Tibial artery (tissue), 4 donors: ENCODE results near the gene IRF7.
A peak's percentile ranks its signal among the peaks of the same experiment; 100 is the strongest.

ENCODE experiments used
- DNase-seq, 2 donors: peaks; one replicate each; pipeline ENCODE4 v3.0.0-alpha.2; 2019
- H3K27ac ChIP-seq, 2 donors: fragments of 200-600 bp; sonication (generic) in 1 of 2; 1 replicate in 1 of 2; 2 replicates in 1 of 2; pipeline ENCODE4 v1.5.1; 2018 to 2019; ENCODE audit warnings: mild to moderate bottlenecking in 1 of 2
- H3K27me3 ChIP-seq, 2 donors: fragments of 200-600 bp; sonication (generic) in 1 of 2; one replicate each; pipeline versions ENCODE4 v1.5.1 to v1.6.0; 2016 to 2019
- H3K36me3 ChIP-seq, 3 donors: fragments of 200-600 bp; sonication (generic) in 2 of 3; one replicate each; pipeline ENCODE4 v1.5.1; 2016 to 2019; ENCODE audit warnings: mild to moderate bottlenecking in 2 of 3
- H3K4me1 ChIP-seq, 4 donors: fragments of 200-600 bp; sonication (generic) in 2 of 4; 1 replicate in 3 of 4; 2 replicates in 1 of 4; pipeline ENCODE4 v1.5.1; 2016 to 2019
- H3K4me3 ChIP-seq, 2 donors: fragments of 200-600 bp; sonication (generic) in 1 of 2; 1 replicate in 1 of 2; 2 replicates in 1 of 2; pipeline ENCODE4 v1.5.1; 2018 to 2019; ENCODE audit warnings: mild to moderate bottlenecking in 2 of 2
- H3K9me3 ChIP-seq, 3 donors: fragments of 200-600 bp; sonication (generic) in 1 of 3; one replicate each; pipeline ENCODE4 v1.5.1; 2016 to 2019
- CTCF ChIP-seq, 2 experiments: fragments of 200-600 bp in 1 of 2; fragments of 450-650 bp in 1 of 2; IDR thresholded peaks; one replicate each; pipeline ENCODE4 v1.5.1; 2017 to 2019; ENCODE audit warnings: antibody characterized with exemption in 2 of 2, mild to moderate bottlenecking in 1 of 2, moderate library complexity in 1 of 2
- intact Hi-C: fragments of 100-400 bp; cut with DNase I; formaldehyde crosslinking; loops from one replicate; pipeline ENCODE4 v1.15.0; 2023; ENCODE audit warnings: low total_unique reads

IRF7 gene

GRCh38 chr11:630871-631270 is 15.1 kb upstream of the IRF7 start:
- no peak for DNase-seq
- H3K9me3 ChIP-seq: no peaks in the 10 kb centered on the region
- H3K4me1 ChIP-seq: peaks cover 0 to 7% (median 3%) of the 10 kb centered on the region in 4 donors
- no peak overlapping the region for H3K4me3 ChIP-seq
- intact Hi-C loops: no loop called here
- no peak overlapping the region for H3K27ac ChIP-seq
- H3K36me3 ChIP-seq: peaks cover 0 to 5% (median 0%) of the 10 kb centered on the region in 3 donors
- H3K27me3 ChIP-seq: no peaks in the 10 kb centered on the region
- TF ChIP-seq CTCF (IDR thresholded peaks at IDR 0.05): no peak

DNA sequence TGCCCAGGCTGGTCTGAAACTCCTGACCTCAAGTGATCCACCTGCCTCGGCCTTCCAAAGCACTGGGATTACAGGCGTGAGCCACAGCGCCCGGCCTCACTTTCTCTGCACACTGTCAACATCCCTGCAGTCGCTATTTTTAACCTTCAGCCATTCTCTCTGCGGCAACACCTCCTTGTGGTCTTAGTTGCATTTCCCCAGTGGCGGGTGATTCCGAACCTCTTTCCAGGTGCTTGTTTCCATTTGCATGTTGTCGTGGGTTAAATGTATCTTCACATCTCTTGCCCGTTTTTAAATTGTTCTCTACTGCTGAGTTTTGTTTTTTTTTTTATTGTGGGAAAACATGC is 13.5 kb upstream of the IRF7 start:
- H3K4me3 ChIP-seq: no peak overlapping the region
- no peak for TF ChIP-seq CTCF (IDR thresholded peaks at IDR 0.05)
- peaks cover 0 to 7% (median 3%) of the 10 kb centered on the region in 4 donors for H3K4me1 ChIP-seq
- H3K27ac ChIP-seq: peak overlapping the region in 1 of 2 donors; percentile 34
- peaks cover 0 to 11% (median 0%) of the 10 kb centered on the region in 3 donors for H3K36me3 ChIP-seq
- no peak for DNase-seq
- intact Hi-C loops: no loop called here
- H3K27me3 ChIP-seq: peaks cover 0 to 5% of the 10 kb centered on the region in 2 donors
- H3K9me3 ChIP-seq: no peaks in the 10 kb centered on the region

GRCh38 chr11:628056-628455 is 12.3 kb upstream of the IRF7 start:
- intact Hi-C loops: no loop called here
- Histone ChIP-seq H3K36me3 (peaks cover 0 to 17% (median 0%) of the 10 kb centered on the region in 3 donors), H3K9me3 (no peaks in the 10 kb centered on the region), H3K27me3 (peaks cover 0 to 5% of the 10 kb centered on the region in 2 donors), H3K4me3 (no peak overlapping the region), H3K27ac (no peak overlapping the region), H3K4me1 (peaks cover 0 to 7% (median 3%) of the 10 kb centered on the region in 4 donors)
- DNase-seq: peak in 1 of 2 donors; percentile 62
- TF ChIP-seq CTCF (IDR thresholded peaks at IDR 0.05): no peak

DNA sequence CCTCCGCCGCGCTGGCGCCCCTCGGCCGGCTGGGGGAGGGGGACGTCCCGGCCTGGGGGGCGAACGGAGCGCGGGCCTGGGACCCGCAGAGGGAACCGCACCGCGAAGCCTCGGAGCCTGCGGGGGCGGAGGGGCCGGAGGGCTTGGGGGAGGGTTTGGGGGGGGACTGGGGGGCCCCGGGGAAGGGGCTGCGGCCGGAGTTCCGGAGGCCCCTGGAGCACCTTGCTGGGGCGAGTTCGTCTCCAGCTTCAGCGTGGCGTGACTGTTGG is 11.5 kb upstream of the IRF7 start:
- intact Hi-C loops: no loop called here
- DNase-seq: no peak

GRCh38 chr11:626475-627307 is 10.9 kb upstream of the IRF7 start, which contains the start of gene SCT:
Gene SCT (minus strand): TSS chr11:627181. CDS start chr11:627143, 38 bp downstream.
- H3K27me3 ChIP-seq: peaks cover 0 to 5% of the 10 kb centered on the region in 2 donors
- DNase-seq: peak in 1 of 2 donors; percentile 64
- H3K9me3 ChIP-seq: no peaks in the 10 kb centered on the region
- peaks cover 0 to 7% (median 3%) of the 10 kb centered on the region in 4 donors for H3K4me1 ChIP-seq
- intact Hi-C loops: no loop called here
- peaks cover 0 to 31% (median 0%) of the 10 kb centered on the region in 3 donors for H3K36me3 ChIP-seq
- no peak within 1 kb of the TSS for H3K4me3 ChIP-seq
- no peak for TF ChIP-seq CTCF (IDR thresholded peaks at IDR 0.05)
- H3K27ac ChIP-seq: no peak within 1 kb of the TSS

More for the DNA sequence above, 11.5 kb upstream of the IRF7 start:
- H3K9me3 ChIP-seq: no peaks in the 10 kb centered on the region
- TF ChIP-seq CTCF (IDR thresholded peaks at IDR 0.05): no peak
- H3K27ac ChIP-seq: no peak overlapping the region
- peaks cover 0 to 25% (median 0%) of the 10 kb centered on the region in 3 donors for H3K36me3 ChIP-seq
- H3K4me1 ChIP-seq: peaks cover 0 to 7% (median 3%) of the 10 kb centered on the region in 4 donors
- peaks cover 0 to 5% of the 10 kb centered on the region in 2 donors for H3K27me3 ChIP-seq
- H3K4me3 ChIP-seq: no peak overlapping the region
